DMS53 treated with DMSO at 0.1 percent for 48 hours (cell line): ENCODE results near the gene CLEC10A.
A peak's percentile ranks its signal among the peaks of the same experiment; 100 is the strongest.

Experiments
- DNase-seq: peaks from one replicate; lab custom pipeline; 2025; ENCODE audit not compliant: unreplicated experiment; lab: John Stamatoyannopoulos, UW

CLEC10A gene

DNA sequence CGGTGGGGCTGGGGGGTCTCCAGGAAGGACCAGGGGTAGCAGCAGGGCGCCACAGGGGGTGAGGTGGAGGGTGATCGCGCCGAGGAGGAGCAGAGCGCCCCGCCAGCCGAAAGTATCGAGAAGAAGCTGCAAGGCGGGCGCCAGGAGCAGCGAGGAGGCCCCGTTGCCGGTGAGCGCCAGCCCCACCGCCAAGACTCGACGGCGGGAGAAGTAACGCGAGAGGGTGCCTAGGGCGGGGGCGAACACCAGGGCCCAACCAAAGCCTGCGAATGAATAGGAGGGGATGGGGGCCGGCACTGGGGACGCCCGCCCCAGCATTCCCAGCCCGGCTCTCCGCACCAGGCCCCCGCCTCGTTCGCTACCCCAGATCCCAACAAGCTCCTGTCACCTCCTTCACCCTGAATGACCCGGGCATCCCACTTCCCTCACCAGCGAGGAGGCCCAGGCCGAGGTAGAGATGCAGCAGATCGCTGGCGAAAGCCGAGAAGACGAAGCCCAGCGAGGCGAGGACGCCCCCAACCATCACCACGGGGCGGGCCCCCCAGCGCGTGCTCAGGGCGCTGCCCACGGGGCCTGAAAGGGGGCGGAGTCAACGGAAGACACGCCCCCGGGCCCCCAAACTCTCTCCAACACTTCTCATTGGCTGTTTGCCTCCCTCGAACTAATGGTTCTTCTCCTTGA is 37.4 kb downstream of the CLEC10A start:
- no peak for DNase-seq

DNA sequence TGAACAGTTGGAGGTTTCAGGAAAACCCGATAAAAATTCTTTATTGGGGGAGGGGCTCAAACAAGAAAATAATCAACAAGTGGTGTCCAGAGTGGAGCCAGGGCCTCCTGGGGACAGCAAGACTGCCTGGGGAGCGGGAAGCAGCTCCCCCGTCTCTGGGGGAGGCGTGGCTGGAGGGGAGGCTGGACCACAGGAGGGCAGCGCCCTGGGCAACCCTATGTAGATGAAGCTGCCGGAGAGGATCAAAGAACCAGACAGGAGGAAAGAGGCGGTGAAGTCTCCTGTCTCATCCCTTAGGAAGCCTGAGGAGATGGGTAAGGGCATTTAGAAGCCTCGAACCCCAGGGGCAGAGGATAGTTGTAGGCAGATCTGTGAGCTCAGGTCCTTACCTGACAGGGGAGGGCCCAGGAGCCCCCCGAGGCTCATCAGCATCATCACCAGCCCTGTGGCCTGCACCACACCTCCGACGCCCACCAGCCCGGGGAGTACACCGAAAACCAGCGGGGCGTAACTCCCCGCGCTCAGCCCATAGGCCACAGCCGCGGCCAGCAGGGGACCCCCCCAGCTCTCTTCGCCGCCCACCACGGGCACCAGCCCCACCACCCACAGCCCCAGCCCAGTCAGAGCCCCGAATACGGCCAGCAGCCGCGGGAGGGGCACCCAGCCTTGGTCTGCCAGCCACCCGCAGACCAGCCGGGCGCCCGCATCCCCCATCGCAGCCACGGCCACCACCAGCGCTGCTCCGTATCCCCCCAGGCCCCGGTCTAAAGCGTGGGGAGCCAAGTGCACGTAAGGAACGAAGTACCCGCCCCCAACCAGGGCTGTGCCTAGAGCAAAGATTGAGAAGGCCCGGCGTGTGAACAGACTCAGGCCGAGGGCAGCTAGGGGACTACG is 38.2 kb downstream of the CLEC10A start:
- no peak for DNase-seq

DNA sequence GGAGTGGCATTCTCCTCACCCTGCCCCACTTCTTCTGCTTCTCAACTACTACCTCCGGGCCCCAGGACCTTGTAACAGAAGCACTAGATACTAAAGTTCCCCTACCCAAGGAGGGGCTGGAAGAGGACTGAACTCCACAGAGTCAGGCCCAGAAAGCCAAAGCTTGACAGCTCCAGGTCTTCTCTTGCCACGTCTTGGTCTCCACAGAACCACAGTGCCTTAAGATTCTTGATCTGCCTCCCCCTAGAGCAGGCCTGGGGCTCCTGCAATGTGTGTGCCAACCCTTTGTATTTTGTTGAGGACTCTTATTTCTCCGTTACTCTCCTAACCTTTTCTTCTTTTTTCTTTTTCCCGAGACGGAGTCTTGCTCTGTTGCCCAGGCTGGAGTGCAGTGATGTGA is 40.2 kb downstream of the CLEC10A start:
- no peak for DNase-seq

DNA sequence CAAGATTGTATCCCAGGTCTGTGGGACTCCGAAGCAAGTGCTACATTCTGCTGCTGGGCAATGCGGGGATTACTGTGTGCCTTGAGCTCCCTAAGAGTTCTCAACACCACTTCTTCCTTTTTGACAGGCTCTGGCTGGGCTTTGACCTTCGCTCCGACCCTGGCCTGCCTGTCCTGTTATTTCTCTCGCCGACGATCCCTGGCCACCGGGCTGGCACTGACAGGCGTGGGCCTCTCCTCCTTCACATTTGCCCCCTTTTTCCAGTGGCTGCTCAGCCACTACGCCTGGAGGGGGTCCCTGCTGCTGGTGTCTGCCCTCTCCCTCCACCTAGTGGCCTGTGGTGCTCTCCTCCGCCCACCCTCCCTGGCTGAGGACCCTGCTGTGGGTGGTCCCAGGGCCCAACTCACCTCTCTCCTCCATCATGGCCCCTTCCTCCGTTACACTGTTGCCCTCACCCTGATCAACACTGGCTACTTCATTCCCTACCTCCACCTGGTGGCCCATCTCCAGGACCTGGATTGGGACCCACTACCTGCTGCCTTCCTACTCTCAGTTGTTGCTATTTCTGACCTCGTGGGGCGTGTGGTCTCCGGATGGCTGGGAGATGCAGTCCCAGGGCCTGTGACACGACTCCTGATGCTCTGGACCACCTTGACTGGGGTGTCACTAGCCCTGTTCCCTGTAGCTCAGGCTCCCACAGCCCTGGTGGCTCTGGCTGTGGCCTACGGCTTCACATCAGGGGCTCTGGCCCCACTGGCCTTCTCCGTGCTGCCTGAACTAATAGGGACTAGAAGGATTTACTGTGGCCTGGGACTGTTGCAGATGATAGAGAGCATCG is 41.8 kb downstream of the CLEC10A start:
- DNase-seq, result no peak

DNA sequence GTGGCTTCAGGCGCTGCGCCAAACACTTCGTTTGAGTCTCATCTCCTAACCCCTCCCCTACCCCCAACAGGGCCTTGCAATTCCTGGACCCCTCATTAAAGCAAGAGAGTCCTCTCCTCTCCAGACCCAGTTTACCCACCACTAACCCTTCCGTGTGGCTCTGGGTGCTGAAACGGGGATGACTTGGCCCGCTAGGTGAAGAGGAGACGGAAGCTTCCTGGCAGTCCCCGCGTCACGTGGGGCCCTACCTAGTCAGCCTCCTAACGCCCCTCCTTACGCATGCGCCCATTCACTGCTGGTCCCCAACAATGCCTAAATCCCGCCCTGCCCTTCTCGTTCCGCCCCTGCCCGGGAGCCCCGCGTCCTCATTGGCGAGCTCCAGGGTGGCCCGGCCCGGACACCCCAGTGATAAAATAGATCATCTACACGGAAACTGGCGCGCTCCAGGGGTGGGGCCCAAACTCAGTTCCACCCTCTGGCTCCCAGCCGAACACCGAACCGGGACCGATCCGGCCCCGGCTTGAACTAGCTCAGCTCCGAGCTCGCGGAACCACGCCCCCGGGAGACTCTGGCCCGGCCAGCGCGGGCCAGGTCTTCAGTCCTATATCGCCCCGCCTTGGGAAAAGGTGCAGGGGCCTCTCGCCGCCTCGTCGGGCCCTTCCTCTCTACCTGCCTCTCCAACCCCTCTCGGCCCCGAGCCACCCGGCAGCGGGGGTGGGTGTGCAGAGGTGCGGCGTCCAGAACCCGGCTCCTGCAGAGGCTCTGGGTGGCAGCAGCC is 44.3 kb downstream of the CLEC10A start, which contains the start of gene SLC16A13:
TSS of gene SLC16A13 (plus strand) at position 425 of the 778 bp plus-strand sequence. CDS start 368 bp downstream, outside the sequence.
- peak; percentile 98 for DNase-seq

DNA sequence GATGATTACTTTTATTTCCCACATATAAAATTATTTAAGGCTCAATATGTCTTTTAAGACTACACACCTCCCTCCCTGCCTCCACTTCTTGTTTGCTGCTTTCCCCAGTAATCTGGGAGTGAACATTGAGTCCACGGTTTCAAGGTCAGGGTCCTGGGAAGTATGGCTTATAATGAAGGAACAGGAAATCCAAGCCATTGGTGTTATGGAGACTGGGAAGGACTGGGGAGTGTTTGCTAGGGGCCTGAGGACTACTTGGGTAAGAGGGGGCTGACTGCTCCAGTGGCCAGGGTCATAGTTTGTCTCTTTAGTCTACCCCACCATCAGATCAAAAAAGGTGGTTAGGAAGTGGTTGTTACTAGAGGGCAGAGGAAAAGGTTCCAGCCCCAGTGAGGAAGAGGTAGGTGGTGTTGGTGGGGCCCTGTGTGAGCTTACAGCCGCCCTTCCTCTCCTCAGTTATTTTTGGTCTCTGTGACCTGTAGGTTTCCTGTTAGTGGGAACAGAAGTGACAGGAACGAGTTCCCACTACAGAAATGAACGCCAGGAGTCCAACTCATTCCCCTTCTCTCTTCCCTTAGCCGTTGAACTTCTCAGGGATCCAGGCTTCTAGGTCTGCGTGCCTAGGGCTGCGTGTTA is 45.0 kb downstream of the CLEC10A start:
- no peak for DNase-seq

DNA sequence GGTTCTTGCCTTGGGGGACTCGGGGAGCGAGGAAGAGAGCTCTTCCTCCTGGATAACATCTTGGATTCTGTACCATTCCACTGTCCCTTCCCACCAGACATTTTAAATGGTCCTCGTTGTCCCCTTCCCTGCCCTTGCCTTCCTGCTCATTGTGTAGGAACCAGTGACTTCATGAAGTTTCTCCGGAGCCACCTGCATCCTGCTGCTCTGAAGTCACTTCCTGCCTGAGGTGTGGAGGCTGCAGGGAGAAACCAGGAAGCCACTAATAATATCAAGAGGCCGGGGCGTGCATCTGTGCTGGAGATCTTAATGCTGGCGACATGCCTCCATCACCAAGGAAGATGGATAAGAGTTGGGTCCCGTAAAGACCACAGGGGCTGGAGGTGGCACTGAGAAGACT is 50.4 kb downstream of the CLEC10A start:
- DNase-seq, result peak; percentile 4

DNA sequence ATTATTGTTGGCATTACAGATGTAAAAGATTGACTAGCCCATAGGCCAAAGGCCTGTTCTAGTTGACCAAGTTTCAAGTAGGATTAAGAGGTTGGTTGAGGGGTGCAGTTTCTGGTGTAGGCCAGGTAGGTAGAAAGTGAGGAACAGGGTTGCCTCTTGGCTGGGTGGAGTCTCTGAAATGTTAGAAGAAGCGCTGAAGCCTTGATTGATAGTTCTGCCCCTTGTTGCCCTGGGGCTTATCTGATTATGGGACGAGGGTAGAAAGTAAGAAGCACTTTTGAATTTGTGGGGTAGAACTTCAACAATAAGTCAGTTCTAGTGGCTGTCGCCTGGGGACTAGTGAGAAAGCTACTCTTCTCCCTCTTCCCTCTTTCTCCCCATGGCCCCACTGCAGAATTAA is 51.0 kb downstream of the CLEC10A start:
- DNase-seq, result no peak

DNA sequence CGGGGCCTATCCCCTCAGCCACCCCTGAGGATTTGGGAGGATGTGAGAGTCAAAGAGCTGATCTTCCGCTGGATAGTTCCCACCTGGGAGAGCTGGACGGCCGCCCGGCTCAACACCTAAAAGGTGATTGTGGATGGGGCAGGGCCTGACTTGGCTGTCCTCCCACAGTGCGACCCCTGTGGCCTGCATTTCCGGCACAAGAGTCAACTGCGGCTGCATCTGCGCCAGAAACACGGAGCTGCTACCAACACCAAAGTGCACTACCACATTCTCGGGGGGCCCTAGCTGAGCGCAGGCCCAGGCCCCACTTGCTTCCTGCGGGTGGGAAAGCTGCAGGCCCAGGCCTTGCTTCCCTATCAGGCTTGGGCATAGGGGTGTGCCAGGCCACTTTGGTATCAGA is 52.7 kb downstream of the CLEC10A start:
- DNase-seq, result no peak

DNA sequence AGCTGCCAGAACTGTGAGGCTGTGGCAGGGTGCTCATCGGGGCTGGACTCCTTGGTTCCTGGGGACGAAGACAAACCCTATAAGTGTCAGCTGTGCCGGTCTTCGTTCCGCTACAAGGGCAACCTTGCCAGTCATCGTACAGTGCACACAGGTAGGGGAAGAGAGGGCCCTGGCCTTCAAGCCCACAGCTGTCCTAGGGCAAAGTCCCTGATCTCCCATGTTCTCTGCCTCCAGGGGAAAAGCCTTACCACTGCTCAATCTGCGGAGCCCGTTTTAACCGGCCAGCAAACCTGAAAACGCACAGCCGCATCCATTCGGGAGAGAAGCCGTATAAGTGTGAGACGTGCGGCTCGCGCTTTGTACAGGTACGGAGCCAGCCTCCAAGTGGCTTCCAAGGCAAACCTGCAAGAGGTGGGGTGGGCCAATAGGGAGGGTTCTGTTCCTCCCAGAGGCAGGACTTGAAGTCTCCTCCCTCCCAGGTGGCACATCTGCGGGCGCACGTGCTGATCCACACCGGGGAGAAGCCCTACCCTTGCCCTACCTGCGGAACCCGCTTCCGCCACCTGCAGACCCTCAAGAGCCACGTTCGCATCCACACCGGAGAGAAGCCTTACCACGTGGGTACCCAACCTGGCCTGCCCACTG is 53.5 kb downstream of the CLEC10A start:
- DNase-seq, result no peak

DNA sequence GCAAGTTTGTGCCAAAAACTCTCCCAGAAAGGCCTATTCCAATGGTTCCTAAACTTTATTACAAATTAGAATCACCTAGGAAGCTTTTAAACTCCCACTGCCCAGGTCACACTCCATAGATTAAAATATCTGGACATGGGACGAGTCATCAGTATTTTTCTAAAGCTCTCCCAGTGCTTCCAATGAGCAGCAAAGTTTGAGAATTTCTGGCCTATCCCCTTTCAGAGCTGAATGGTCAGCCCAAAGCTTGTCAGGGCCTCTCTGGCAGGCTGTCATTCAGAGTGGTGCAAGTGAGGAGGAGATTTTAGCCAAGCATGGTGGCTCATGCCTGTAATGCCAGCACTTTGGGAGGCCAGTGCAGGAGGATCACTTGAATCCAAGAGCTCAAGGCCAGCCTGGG is 54.8 kb downstream of the CLEC10A start:
- DNase-seq, result no peak
